Vagina (tissue), 2 donors: ENCODE measurements around the gene DDX28.

Experiments used
- POLR2A ChIP-seq, 2 donors: fragments of 450-650 bp; IDR thresholded peaks; one replicate each; pipeline ENCODE4 v1.6.1; 2017; ENCODE audit warnings: antibody characterized with exemption in 2 of 2, mild to moderate bottlenecking in 2 of 2, moderate library complexity in 2 of 2
- POLR2AphosphoS5 ChIP-seq, 2 donors: sonication (generic); formaldehyde crosslinking; IDR thresholded peaks; one replicate each; pipeline ENCODE4 v1.9.0; 2017; ENCODE audit warnings: antibody characterized with exemption in 2 of 2, mild to moderate bottlenecking in 2 of 2, low read depth in 1 of 2; ENCODE audit not compliant: insufficient read depth in 1 of 2
- TF ChIP-seq, protein P1 (sequence below), 3 experiments: fragments of 450-650 bp in 2 of 3; fragments of 200-600 bp in 1 of 3; sonication (generic) in 1 of 3; IDR thresholded peaks; one replicate each; pipeline ENCODE4 v1.5.1; 2017 to 2019; ENCODE audit warnings: antibody characterized with exemption in 3 of 3, mild to moderate bottlenecking in 2 of 3, moderate library complexity in 2 of 3

DNA sequence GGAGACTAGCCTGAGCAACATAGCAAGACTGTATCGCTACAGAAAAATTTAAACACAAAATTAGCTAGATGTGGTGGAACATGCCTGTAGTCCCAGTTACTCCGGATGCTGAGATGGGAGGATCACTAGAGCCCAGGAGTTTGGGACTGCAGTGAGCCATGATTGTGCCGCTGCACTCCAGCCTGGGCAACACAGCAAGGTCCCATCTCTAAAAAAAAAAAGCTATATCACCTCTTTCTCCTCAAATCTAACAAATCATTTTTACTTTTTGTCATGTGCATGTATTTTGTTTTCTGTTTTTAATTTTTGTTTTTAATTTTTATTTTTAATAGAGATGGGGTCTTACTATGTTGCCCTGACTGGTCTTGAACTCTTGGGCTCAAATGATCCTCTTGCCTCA, 6.0 kb upstream of the DDX28 start:
- TF ChIP-seq POLR2AphosphoS5 (IDR thresholded peaks at IDR 0.05; ENCODE audit: insufficient read depth in 1 of 2, low read depth in 1 of 2) (no peak), POLR2A (IDR thresholded peaks at IDR 0.05) (no peak)
- TF ChIP-seq, protein P1, sequence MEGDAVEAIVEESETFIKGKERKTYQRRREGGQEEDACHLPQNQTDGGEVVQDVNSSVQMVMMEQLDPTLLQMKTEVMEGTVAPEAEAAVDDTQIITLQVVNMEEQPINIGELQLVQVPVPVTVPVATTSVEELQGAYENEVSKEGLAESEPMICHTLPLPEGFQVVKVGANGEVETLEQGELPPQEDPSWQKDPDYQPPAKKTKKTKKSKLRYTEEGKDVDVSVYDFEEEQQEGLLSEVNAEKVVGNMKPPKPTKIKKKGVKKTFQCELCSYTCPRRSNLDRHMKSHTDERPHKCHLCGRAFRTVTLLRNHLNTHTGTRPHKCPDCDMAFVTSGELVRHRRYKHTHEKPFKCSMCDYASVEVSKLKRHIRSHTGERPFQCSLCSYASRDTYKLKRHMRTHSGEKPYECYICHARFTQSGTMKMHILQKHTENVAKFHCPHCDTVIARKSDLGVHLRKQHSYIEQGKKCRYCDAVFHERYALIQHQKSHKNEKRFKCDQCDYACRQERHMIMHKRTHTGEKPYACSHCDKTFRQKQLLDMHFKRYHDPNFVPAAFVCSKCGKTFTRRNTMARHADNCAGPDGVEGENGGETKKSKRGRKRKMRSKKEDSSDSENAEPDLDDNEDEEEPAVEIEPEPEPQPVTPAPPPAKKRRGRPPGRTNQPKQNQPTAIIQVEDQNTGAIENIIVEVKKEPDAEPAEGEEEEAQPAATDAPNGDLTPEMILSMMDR (IDR thresholded peaks at IDR 0.05): no peak
